ENCODE measurements around the gene GOSR1.
"Not testable (repeated sequence)": the region's sequence is repeated elsewhere in the genome, so short reads cannot be mapped to it uniquely, and the experiment has no call there.

GOSR1 gene

DNA sequence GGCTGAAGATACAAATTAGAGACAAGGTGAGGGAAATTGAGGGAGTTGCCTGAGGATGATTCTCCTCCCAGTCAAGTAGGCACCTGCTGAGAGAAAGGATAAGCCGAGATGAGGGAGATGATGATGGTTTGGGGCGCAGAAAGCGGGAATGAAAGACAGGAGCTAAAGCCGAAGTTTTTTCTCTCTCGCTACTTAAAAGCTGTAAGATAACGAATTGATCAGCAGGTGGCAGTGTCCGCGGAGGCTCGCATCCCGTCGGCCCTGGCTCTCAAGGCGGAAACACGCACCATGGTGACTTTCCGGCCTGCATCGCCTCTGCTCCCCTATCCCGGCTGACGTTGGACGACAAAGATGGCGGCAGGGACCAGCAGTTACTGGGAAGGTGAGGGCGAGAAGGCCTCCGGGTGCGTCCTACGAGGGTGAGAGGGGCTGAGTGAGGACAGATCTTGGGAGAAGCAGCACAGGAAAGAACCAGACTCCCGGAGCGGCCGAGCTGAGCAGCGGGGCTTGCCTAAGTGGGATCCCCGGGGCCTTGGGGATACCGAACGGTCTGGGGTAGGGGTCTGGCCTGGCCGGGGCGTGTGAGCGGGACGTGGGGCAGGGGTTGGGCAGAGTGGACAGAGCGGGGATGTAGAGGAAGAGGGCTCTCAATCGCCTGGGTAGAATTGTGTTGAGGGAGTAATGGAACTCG lies at the start of gene GOSR1:
GOSR1 (plus strand) TSS at position 326 of the 691 bp plus-strand sequence; CDS start at position 352, 26 bp downstream.
- DNase-seq: peak; percentile 81 to 91

DNA sequence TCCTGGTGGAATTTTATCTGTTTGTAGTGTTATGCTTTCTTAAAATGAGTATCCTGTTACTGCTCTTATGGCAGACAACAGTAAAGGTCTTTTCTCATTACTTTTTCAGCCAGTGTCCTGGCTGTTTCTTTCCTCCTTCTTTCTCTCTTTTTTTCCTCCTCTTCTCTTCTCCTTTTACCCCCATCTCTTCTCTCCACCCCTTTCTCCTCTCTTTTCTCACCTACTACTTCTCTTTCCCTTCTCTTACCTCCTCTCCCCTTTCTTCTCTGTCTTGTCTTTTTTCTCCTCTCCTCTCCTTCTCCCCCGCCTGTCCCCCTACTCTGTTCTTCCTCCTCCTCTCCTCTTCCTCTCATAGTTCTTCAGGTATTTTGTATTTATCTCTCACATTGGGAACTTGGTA lies 49.6 kb upstream of the GOSR1 start:
- DNase-seq: no peak

DNA sequence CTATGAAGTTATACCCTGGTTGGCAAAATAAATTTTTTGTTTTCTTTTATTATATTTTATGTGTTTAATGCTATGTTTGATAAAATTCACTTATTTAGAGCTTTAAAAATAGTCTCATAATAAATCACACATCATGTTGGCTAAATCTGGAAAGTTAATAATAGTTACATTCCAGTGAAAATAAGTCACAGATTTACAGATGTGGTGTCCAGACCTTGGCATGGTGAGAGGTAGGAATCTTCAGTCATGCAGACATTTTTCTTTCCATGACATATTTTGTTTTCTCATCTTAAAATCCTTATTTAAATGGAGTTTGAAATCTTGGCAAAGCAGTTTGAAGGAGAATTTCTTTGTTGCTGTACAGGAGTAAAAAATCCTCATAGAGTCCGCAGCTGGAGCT lies 48.1 kb upstream of the GOSR1 start:
- DNase-seq: no peak

DNA sequence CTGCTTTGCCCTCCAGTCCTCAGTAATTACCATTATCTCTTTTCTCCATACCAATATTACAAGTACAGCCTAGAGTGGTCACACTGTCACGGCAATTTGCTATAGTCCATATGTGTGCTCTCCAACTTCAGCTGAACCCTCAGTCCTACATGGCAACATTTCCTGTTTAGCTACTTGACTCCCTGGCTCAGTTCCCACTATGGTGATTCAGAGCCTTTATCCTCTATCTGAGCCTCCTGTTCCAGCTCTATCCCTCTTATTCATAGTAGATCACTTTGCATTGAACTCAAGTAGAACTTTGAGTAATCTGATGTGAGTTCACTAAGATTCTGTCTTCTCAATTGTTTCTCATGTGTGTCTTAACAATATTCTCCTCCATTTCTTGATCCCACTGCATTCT lies 43.7 kb upstream of the GOSR1 start:
- no peak for DNase-seq

DNA sequence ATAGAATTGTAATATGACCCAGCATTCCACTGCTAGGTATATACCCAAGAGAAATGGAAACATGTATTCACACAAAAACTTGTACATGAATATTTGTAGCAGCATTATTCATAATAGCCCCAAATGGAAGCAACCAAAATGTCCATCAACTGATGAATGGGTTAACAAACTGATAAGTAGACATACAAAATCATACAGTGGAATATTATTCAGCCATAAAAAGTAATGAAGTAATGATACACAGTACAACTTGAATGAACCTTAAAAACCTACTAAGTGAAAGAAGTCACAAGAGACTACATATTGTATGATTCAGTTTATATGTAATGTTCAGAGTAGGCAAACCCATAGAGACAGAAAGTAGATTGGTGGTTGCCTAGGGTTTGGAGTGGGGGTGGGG lies 40.5 kb upstream of the GOSR1 start:
- no peak for DNase-seq

DNA sequence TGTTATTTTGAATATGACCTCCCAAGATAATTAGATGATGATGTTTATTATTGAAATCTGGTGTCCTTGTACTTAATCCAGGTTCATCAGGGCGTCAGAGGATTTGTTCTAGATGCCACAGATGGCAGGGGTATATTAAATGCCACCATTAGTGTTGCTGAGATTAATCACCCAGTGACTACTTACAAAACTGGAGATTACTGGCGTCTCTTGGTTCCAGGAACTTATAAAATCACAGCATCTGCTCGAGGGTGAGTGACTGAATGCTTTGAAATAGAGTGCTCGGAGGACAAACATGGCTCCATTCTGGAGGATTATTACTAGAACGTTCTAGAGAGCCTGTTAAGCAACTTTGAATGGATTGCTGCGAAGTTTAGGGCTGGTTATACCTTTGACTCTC lies 33.5 kb upstream of the GOSR1 start:
- no peak for DNase-seq

DNA sequence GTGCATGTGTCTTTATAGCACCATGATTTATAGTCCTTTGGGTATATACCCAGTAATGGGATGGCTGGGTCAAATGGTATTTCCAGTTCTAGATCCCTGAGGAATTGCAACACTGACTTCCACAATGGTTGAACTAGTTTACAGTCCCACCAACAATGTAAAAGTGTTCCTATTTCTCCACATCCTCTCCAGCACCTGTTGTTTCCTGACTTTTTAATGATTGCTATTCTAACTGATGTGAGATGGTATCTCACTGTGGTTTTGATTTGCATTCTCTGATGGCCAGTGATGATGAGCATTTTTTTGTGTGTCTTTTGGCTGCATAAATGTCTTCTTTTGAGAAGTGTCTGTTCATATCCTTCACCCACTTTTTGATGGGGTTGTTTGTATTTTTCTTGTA lies 30.6 kb upstream of the GOSR1 start:
- not testable (repeated sequence) for DNase-seq

DNA sequence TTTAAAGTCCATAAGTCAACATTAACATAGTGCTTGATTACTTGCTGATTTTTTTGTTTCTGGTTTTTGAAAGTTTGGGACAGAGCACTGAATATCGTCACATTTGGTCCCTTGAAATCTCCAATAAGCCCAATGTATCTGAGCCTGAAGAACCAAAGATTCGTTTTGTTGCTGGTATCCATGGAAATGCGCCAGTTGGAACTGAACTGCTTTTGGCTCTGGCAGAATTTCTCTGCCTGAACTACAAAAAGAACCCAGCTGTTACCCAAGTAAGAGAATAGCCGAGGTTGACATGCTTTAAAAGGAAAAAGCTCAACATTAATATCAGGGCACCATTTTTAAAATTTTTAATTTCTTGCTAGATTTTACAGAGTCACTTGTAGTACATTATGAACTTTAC lies 27.7 kb upstream of the GOSR1 start:
- DNase-seq: no peak

DNA sequence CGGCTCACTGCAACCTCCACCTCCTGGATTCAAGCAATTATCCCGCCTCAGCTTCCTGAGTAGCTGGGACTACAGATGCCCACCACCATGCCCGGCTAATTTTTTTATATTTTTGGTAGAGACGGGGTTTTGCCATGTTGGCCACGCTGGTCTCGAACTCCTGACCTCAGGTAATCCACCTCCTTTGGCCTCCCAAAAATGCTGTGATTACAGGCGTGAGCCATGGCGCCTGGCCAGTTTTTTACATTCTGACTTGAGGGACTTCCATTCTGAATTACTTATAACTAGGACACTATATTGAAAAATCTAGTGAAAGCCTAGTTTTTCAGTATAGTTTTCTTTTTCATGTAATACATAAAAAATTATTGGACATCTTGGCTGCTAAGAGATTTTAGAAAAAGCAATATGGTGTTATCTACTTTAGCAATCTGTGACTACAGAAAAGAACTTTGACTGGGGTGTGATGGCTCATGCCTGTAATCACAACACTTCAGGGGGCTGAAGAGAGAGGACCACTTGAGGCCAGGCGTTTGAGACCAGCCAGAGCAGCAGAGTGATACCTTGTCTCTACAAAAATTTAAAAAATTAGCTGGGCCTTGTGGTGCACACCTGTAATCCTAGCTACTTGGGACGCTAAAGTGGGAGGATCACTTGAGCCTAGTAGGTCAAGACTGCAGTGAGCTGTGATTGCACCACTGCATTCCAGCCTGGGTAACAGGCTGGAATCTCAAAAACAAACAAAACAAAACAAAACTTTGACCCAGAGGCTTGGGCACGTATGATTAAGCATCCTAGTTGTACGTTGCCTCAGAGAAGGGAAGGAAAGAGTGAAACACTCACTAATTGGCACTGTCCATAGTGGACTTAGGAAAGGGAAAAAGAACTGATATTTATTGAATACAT lies 26.8 kb upstream of the GOSR1 start:
- no peak for DNase-seq

DNA sequence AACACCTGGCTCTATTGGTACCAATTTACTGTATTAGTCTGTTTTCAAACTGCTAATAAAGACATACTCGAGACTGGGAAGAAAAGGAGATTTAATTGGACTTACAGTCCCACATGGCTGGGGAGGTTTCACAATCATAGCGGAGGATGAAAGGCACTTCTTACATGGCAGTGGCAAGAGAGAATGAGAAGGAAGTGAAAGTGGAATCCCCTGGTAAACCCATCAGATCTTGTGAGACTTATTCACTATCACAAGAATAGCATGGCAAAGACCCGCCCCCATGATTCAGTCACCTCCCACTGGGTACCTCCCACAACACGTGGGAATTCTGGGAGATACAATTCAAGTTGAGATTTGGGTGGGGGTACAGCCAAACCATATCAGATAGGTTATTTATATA lies 22.6 kb upstream of the GOSR1 start:
- DNase-seq: no peak

DNA sequence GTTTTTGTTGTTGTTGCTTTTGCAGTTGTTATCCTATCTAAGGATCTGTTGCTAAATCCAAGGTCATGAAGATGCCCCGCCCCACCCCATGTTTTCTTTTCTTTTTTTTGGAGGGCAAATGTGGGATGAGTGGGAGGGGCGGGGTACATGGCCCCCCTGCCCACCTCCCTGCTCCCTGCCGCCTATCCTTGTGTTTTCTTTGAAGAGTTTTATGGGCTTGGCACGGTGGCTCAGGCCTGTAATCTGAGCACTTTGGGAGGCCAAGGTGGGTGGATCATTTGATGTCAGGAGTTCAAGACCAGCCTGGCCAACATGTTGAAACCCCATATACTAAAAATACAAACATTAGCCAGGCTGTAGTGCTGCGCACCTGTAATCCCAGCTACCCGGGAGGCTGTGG lies 18.8 kb upstream of the GOSR1 start:
- DNase-seq: no peak

DNA sequence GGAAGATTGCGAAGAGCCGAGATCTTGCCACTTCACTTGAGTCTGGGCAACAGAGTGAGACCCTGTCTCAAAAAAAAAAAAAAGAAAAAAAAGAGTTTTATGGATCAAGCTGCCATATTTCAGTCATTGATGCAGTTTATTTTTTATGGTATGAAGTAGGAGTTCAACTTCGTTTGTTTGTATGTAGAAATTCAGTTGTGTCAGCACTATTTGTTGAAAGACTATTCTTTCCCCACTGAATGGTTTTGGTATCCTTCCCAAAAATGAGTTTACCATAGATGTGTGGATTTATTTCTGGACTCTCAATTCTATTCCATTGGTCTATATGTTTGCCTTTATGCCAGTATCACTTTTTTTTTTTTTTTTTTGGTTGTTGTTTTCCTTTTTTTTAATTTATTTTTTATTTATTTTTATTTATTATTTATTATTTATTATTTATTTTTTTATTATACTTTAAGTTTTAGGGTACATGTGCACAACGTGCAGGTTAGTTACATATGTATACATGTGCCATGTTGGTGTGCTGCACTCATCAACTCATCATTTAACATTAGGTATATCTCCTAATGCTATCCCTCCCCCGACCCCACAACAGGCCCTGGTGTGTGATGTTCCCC lies 18.3 kb upstream of the GOSR1 start:
- not testable (repeated sequence) for DNase-seq

DNA sequence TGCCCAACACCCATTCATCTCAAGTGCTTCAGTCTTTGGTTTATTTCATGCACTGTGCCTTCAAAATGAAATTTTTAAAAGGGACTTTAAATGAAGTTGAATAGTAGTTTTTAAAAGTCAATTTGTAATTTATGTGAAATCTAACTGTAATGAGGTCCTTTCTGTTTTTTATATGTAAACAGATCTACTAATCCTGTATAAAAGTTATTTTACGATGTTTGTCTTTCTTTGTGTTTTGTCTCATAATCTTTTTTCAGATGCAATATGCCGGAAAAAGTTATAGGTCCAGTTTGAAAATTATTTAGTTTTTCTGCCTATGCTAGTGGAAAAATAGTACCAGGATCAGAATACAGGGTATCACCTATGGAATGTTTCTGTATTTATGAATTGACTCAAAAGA lies 8.7 kb upstream of the GOSR1 start:
- no peak for DNase-seq

DNA sequence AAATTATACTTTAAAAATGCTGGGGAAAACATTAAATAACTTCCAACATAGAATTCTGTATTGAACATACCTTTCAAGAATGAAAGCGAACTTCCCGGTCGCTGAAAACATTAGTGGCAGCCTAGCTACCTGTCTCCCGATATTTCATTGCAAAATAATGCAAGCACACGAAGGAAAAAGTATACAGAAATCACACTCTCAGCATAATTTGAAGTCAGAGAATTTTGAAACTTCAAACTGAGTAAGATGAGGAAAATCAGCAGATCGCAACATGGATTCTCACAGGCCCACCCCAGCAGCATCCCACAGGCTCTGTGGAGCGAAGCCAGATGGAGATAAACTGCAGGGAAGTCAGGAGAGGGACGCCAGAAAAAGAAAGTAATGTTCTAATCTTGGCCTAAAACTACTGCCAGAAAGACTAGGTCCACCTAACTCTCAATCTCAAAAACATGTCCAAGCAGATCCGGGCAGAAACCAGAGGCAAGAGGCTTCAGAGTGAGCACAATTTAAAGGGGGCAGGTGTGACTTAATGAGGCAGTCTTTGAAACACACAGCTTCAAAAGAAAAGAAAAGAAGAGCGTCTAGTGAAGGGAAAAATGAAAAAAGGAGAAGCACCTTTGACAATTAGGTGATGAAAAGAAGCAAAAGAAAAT lies 4.8 kb upstream of the GOSR1 start:
- peak in 1 of 2 experiments; percentile 10 for DNase-seq

DNA sequence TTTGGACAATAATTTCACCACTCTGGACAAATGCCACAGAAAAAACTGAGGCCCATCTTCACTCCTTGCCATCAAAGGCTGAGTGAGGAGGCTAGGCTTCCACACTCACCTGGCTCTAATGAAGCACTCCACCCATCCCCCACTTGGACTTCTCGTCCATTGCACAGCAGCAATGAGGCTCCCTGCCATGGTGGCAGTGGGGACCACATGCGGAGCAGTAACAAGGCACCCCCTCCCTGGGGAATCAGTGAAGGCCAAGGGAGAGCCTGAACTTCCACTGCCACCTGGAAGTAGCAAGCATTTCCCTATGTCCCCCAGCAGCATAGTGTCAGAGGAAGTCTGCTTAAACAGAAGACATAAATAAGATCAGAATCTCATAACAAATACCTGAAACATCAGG lies 2.0 kb upstream of the GOSR1 start:
- DNase-seq: no peak

DNA sequence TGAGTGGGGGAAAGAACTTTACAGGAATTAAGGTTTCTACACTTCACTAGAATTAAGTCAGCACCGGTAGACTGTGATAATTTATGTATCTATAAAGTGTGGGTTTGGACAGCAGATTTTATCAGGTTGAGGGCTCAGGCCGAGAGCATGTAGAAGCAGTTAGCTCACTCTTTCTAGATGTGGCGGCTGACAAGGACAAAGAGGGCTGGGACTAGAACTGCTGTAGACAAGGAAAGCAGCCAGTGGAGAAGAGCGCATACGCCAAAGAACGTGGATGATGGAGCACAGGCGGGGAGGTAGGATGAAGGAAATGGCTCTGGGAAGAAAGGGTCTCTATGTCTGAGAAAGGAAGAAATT lies 504 bp upstream of the GOSR1 start:
- peak in 1 of 2 experiments; percentile 26 for DNase-seq

DNA sequence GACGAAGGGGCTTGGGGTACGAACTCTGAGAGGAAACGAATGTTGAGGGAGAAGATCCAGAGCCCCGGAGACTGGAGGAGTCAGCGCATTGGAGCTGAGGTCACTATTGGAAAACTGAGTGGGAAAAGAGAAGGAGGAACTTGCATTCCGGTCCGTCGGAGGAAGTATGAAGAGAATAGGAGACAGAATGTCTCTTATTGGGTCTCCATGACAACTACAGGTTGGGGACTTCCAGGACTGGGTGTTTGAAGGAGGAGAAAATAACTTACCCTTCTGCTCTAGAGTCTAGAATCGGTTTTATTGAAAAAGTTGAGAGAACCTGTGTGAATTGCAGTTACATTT lies 537 bp downstream of the GOSR1 start:
- no peak for DNase-seq

DNA sequence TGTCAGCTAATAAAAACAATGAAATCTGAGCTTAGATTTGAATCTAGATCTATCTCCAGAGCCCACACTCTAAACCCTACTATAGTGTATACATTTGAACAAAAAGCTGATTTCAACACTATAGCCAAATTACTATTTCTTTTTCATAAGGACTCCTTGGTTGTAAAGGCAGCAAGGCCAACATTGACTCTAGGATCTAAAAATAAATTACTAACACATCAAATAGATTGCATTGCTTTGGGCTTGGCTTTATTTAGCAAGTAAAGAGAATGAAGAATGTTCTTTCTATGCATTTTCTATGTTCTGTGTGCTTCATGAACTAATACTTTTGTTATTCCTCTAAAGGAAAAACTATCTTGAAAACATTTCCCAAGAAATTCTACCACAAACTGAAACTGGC lies 5.3 kb downstream of the GOSR1 start:
- no peak for DNase-seq

DNA sequence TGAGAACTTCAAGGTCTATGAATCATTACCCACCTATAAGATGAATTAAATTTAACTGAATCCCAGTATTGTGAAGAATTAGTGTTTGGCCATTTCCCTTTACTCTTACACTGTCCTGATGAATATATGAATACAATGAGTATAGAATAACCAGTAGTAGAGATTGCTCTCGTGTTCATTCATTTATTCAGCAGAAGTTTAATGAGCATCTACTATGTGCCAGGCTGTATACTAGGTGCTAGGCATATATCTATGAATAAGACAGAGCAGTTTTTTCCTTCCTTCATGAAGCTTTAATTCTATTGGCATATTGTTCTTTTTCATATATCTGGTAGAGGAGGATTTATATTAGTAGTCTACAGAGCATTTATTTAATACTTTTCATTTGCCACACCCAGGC lies 6.0 kb downstream of the GOSR1 start:
- DNase-seq: no peak

DNA sequence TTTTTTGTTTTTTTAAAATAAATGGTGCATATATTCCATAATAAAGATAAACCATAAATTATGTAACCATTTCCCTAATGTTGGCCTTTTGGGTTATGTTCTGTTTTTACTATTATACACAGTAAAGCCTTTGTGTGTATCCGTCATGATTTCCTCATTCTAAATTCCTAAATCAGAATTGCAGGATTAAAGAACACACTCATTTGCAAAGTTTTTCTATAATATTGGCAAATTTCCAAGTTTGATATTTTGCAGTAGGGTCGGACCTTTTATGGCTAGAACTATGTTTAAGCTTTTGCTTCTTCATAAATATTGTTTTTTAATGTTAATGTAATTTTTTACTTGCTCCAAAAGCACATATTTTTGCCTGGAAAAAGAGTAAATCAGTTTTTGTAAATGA lies 16.6 kb downstream of the GOSR1 start:
- DNase-seq: no peak

DNA sequence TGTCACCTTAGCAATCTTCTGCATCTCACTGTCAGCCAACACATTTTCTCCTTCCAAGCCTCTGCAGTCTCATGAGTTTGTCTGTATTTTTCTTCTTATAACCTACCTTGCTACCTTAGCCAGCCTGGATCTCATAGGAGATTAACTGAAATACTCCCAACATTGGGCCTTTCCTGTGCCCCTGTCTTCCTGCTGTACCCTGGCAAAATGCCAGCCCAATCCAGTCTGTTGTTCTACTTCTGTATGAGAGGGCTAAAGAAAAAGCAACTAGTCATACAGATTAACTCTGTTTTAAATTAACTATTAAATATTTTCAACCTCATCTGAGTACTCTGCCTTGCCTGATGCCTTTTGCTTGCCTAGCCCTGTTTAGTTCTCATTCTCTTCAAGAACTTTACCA lies 18.4 kb downstream of the GOSR1 start:
- no peak for DNase-seq

DNA sequence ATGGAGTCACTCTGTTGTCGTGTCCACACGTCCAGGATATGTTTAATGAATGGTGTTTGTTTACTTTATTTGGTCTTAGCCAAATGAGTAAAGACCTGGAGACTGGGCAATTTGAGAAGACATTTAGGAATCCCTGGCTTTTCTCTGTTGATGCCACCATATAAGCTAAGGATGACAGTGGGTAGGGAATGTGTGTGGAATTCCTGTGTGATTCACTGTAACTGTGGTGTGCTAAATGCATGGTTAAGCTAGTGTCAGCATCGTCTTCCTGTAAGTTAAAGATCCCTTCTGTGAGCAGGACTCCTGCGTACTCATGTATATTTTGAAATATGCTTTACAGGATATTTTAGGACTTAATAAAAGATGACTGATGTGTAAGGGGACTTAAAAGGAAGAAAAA lies 26.4 kb downstream of the GOSR1 start:
- no peak for DNase-seq

DNA sequence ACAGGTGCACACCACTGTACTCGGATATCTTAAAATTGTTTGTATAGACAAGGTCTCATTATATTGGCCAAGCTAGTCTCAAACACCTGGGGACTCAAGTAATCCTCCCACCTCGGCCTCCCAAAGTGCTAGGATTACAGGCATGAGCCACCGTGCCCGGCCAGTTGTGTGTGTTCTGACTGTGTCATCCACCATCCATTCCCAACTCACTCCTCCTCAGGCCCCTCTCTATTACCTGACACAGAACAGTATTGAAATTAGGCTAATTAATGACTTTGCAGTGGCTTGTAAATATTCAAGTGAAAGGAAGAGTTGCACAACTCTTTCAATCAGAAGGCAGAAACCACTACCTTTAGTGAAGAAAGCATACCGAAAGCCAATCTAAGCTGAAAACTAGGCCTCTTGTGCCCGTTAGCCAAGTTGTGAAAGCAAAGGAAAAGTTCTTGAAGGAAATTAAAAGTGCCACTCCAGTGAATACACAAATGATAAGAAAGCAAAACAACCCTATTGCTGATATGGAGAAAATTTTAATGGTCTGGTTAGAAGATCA lies 28.7 kb downstream of the GOSR1 start:
- no peak for DNase-seq

Data from NCI-H1930 (cell line).